Measurements from ENCODE around the gene FGF16.

The FGF16 gene

DNA sequence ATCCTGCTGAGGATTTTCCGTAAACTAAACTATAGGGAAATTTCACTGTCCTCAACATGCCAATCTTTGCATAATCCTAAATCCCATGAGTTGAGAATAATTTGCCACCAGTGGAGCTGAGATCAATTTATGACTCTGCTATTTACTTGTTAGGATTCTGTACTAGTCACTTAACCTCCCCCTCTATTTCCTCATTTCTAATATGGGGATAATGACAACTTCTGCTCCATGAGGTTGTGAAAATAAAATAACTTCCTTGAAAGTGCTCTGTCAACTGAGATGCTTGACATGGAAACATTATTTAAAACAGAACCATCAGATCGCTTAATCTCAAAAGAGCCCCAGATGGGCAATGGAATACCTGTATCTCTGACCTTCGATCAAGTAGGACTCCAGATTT lies 2.6 kb upstream of the FGF16 start:
- no peak for DNase-seq (ENCODE audit: low read depth)
- TF ChIP-seq, protein P1, sequence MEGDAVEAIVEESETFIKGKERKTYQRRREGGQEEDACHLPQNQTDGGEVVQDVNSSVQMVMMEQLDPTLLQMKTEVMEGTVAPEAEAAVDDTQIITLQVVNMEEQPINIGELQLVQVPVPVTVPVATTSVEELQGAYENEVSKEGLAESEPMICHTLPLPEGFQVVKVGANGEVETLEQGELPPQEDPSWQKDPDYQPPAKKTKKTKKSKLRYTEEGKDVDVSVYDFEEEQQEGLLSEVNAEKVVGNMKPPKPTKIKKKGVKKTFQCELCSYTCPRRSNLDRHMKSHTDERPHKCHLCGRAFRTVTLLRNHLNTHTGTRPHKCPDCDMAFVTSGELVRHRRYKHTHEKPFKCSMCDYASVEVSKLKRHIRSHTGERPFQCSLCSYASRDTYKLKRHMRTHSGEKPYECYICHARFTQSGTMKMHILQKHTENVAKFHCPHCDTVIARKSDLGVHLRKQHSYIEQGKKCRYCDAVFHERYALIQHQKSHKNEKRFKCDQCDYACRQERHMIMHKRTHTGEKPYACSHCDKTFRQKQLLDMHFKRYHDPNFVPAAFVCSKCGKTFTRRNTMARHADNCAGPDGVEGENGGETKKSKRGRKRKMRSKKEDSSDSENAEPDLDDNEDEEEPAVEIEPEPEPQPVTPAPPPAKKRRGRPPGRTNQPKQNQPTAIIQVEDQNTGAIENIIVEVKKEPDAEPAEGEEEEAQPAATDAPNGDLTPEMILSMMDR (IDR thresholded peaks at IDR 0.05; ENCODE audit: control insufficient read depth, extremely low read depth, insufficient read depth): no peak
- H3K4me3 ChIP-seq (ENCODE audit: low read depth, low read length): no peak overlapping the region

GRCh38 chrX:77446029-77446585 lies 1.1 kb upstream of the FGF16 start:
- DNase-seq (ENCODE audit: low read depth): no peak
- no peak overlapping the region for H3K4me3 ChIP-seq (ENCODE audit: low read depth, low read length)
- TF ChIP-seq, protein P1 (IDR thresholded peaks at IDR 0.05; ENCODE audit: control insufficient read depth, extremely low read depth, insufficient read depth): no peak

DNA sequence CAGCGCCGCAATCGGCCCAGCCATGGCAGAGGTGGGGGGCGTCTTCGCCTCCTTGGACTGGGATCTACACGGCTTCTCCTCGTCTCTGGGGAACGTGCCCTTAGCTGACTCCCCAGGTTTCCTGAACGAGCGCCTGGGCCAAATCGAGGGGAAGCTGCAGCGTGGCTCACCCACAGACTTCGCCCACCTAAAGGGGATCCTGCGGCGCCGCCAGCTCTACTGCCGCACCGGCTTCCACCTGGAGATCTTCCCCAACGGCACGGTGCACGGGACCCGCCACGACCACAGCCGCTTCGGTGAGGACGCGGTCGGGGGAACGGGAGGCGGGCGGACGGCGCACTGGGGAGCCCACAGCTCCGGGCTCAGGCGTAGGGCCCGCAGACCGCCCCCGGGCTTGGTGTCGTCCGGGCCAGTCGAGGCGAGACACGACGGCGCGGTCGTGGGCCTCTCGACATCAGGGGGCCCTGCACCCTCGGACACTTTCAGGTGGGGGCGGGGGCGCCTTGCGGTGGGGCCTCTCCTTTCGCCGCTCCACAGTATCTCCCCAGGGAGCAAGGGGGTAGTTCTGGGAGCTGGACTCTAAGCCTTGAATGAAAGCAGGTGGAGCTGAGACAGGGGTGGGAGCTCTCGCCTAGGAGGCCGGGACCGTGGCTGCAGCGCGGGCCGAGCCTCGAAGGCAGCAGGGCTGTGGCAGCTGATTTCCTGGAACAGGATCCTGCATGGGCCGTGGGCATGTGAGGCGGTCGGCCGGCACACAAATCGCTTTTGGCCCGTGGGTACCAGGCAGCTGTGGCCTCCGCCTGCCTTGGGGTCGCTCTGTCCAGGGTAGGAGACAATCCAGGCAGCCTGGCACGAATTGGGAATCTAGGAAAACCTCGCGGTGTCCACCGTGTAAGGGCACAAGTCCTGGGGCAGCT lies 722 bp downstream of the FGF16 start:
- TF ChIP-seq, protein P1 (IDR thresholded peaks at IDR 0.05; ENCODE audit: control insufficient read depth, extremely low read depth, insufficient read depth): no peak
- H3K4me3 ChIP-seq (ENCODE audit: low read depth, low read length): no peak overlapping the region
- DNase-seq (ENCODE audit: low read depth): no peak

DNA sequence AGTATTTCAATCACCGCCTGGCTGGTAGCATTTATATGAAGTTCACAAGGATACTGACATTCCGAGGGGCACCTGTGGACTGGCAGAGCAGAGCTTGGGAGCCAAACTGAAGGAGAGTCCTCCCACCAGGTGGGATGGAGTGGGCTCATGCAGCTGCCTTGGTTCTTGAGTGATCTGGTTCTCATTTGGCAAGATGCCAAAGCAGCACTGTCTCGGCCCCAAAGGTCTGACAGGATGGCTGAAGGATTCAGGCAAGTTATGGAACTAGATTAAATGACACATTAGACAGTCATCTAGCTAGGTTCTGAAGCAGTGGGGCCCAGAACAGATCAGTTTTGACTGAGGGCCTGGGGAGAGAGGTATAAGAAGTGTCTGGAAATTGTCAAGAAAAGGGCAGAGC lies 3.2 kb downstream of the FGF16 start:
- DNase-seq (ENCODE audit: low read depth): no peak
- no peak overlapping the region for H3K4me3 ChIP-seq (ENCODE audit: low read depth, low read length)
- TF ChIP-seq, protein P1 (IDR thresholded peaks at IDR 0.05; ENCODE audit: control insufficient read depth, extremely low read depth, insufficient read depth): no peak

- TF ChIP-seq, protein P1 (IDR thresholded peaks at IDR 0.05; ENCODE audit: control insufficient read depth, extremely low read depth, insufficient read depth): no peak
- no peak overlapping the region for H3K4me3 ChIP-seq (ENCODE audit: low read depth, low read length)
- DNase-seq (ENCODE audit: low read depth): no peak
Measured at GRCh38 chrX:77450996-77451395, 3.8 kb downstream of the FGF16 start.

DNA sequence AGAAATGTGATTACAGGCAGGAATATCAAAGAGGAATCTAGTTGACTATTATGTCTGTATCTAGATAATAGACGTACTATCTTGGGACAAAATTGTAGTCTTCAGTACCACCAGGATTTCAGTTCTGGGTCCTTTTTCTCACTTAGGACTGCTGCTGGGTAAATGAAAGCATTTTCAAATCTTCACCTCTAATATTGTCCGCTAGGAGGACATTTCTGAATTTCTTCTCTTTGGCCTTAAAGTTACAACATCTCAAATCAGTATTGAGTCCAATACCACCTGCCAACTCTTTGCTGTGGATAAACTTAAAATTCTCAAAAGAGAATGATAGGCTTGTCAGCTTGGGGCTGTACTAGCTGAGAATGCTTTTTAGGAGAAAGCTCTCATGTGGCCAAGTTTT lies 6.0 kb downstream of the FGF16 start:
- DNase-seq (ENCODE audit: low read depth): no peak

More for the DNA sequence above, 6.0 kb downstream of the FGF16 start:
- TF ChIP-seq, protein P1 (IDR thresholded peaks at IDR 0.05; ENCODE audit: control insufficient read depth, extremely low read depth, insufficient read depth): no peak
- H3K4me3 ChIP-seq (ENCODE audit: low read depth, low read length): no peak overlapping the region
